GM18511 (cell line): ENCODE data around the gene UTP20.
A peak's percentile ranks its signal among the peaks of the same experiment; 100 is the strongest.
"Not testable (repeated sequence)": the region's sequence is repeated elsewhere in the genome, so short reads cannot be mapped to it uniquely, and the experiment has no call there.

ENCODE experiments used
- ATAC-seq: cut with Tn5 transposase; IDR thresholded peaks from one replicate; pipeline ENCODE4 v1.9.1; 2021; ENCODE audit warnings: mild to moderate bottlenecking, moderate library complexity; ENCODE audit not compliant: unreplicated experiment

Gene UTP20

GRCh38 chr12:101325590-101325989 is 45.7 kb downstream of the UTP20 start:
- no peak for ATAC-seq

GRCh38 chr12:101327051-101327450 is 47.1 kb downstream of the UTP20 start:
- ATAC-seq: no peak

GRCh38 chr12:101327546-101327945 is 47.6 kb downstream of the UTP20 start:
- no peak for ATAC-seq

GRCh38 chr12:101328917-101329316 is 49.0 kb downstream of the UTP20 start:
- no peak for ATAC-seq

- no peak for ATAC-seq
Observed at GRCh38 chr12:101330631-101331030, 50.7 kb downstream of the UTP20 start.

GRCh38 chr12:101336437-101336836 is 56.5 kb downstream of the UTP20 start:
- ATAC-seq: no peak

GRCh38 chr12:101338087-101338486 is 58.2 kb downstream of the UTP20 start:
- ATAC-seq: no peak

- no peak for ATAC-seq
Observed at GRCh38 chr12:101343893-101344292, 64.0 kb downstream of the UTP20 start.

GRCh38 chr12:101351682-101352081 is 71.8 kb downstream of the UTP20 start:
- ATAC-seq: no peak

- ATAC-seq: no peak
Observed at GRCh38 chr12:101356794-101357193, 76.9 kb downstream of the UTP20 start.

GRCh38 chr12:101361455-101361854 is 81.5 kb downstream of the UTP20 start:
- ATAC-seq: no peak

GRCh38 chr12:101368016-101368415 is 88.1 kb downstream of the UTP20 start:
- no peak for ATAC-seq

GRCh38 chr12:101372431-101372830 is 92.5 kb downstream of the UTP20 start:
- no peak for ATAC-seq

GRCh38 chr12:101375573-101375972 is 95.7 kb downstream of the UTP20 start:
- ATAC-seq: no peak

GRCh38 chr12:101379149-101379548 is 99.2 kb downstream of the UTP20 start:
- no peak for ATAC-seq

GRCh38 chr12:101391181-101391580 is 111.3 kb downstream of the UTP20 start:
- ATAC-seq: not testable (repeated sequence)

GRCh38 chr12:101407049-101407435 is 127.1 kb downstream of the UTP20 start:
- peak; percentile 23 for ATAC-seq

GRCh38 chr12:101407436-101408345 is 127.8 kb downstream of the UTP20 start, which contains the start of gene ARL1:
ARL1 (minus strand) TSS chr12:101407772; CDS start chr12:101407645, 127 bp downstream.
- ATAC-seq: peak; percentile 88

GRCh38 chr12:101410169-101410568 is 130.3 kb downstream of the UTP20 start:
- not testable (repeated sequence) for ATAC-seq

- peak; percentile 65 for ATAC-seq
Observed at GRCh38 chr12:101414533-101415119, 134.7 kb downstream of the UTP20 start.

- no peak for ATAC-seq
Observed at GRCh38 chr12:101415228-101415627, 135.3 kb downstream of the UTP20 start.

GRCh38 chr12:101422066-101422465 is 142.2 kb downstream of the UTP20 start:
- not testable (repeated sequence) for ATAC-seq
